A549 (cell line): ENCODE data around the gene GPR153.

ENCODE experiments used
- CHD4 ChIP-seq: fragments of 200-600 bp; sonication (generic); IDR thresholded peaks from 2 replicates; pipeline ENCODE4 v1.6.1; 2016; ENCODE audit warnings: antibody characterized with exemption, mild to moderate bottlenecking, borderline replicate concordance
- CTCF ChIP-seq: fragments of >200 bp; sonication (Bioruptor Twin); formaldehyde crosslinking; IDR thresholded peaks from 3 replicates; pipeline ENCODE4 v1.5.1; 2016
- EP300 ChIP-seq, 2 experiments: fragments of >200 bp; sonication (Bioruptor Twin); formaldehyde crosslinking; IDR thresholded peaks; 2 replicates in 1 of 2; 3 replicates in 1 of 2; pipeline ENCODE4 v1.6.1; 2016 to 2017
- HOXB13 ChIP-seq: fragments of 250-450 bp; sonication (Bioruptor Pico); IDR thresholded peaks from 2 replicates; pipeline ENCODE4 v1.5.0; 2020; ENCODE audit warnings: low read depth, mild to moderate bottlenecking, moderate library complexity
- MAX ChIP-seq: IDR thresholded peaks from 2 replicates; pipeline ENCODE4 v1.6.1; 2012
- MAZ ChIP-seq: fragments of 150-350 bp; IDR thresholded peaks from 2 replicates; pipeline ENCODE4 v1.6.1; 2014; ENCODE audit warnings: antibody characterized with exemption, low read depth, low read length, borderline replicate concordance
- PHF8 ChIP-seq: fragments of 200-600 bp; sonication (generic); IDR thresholded peaks from 2 replicates; pipeline ENCODE4 v1.6.1; 2016; ENCODE audit warnings: low read depth, mild to moderate bottlenecking, antibody characterized with exemption, moderate library complexity, borderline replicate concordance
- POLR2A ChIP-seq: IDR thresholded peaks from 2 replicates; pipeline ENCODE4 v1.6.1; 2012; ENCODE audit warnings: mild to moderate bottlenecking, low read length
- REST ChIP-seq: fragments of 200-600 bp; sonication (generic); IDR thresholded peaks from 2 replicates; pipeline ENCODE4 v1.6.1; 2016; ENCODE audit warnings: antibody characterized with exemption, mild to moderate bottlenecking, moderate library complexity
- RFX5 ChIP-seq: fragments of 450-650 bp; IDR thresholded peaks from 2 replicates; pipeline ENCODE4 v1.7.1; 2014; ENCODE audit warnings: antibody characterized with exemption, mild to moderate bottlenecking, moderate library complexity
- USF2 ChIP-seq: fragments of 450-650 bp; IDR thresholded peaks from 2 replicates; pipeline ENCODE4 v1.6.1; 2014; ENCODE audit warnings: antibody characterized with exemption

GRCh38 chr1:6241887-6242740, 18.8 kb downstream of the GPR153 start:
- TF ChIP-seq EP300 (IDR thresholded peaks at IDR 0.05) (no peak), MAZ (no peak), REST (no peak), CTCF (no peak), HOXB13 (CRISPR knock-in tag) (no peak), POLR2A (no peak), USF2 (no peak), CHD4 (no peak), RFX5 (no peak), PHF8 (no peak), MAX (no peak)
